Left forelimb (tissue), 1 donor: ENCODE data around the gene COPG2.
"Not testable (repeated sequence)": the region's sequence is repeated elsewhere in the genome, so short reads cannot be mapped to it uniquely, and the experiment has no call there.

Experiments used
- DNase-seq: peaks from one replicate; pipeline ENCODE4 v3.0.0-alpha.2; 2018; ENCODE audit warnings: low spot score

The COPG2 gene

GRCh38 chr7:130668258-130669084 lies at the start of gene COPG2:
TSS of gene COPG2 (minus strand) at chr7:130668748. CDS start at chr7:130668668, 80 bp downstream.
- DNase-seq, result peak; percentile 93

GRCh38 chr7:130712416-130712815 lies 43.9 kb upstream of the COPG2 start:
- DNase-seq, result no peak

- no peak for DNase-seq
Observed at GRCh38 chr7:130708766-130709165, 40.2 kb upstream of the COPG2 start.

GRCh38 chr7:130708001-130708400 lies 39.5 kb upstream of the COPG2 start:
- no peak for DNase-seq

GRCh38 chr7:130703851-130704250 lies 35.3 kb upstream of the COPG2 start:
- DNase-seq, result no peak

- DNase-seq, result no peak
Observed at GRCh38 chr7:130701650-130702049, 33.1 kb upstream of the COPG2 start.

GRCh38 chr7:130700760-130701159 lies 32.2 kb upstream of the COPG2 start:
- DNase-seq, result no peak

GRCh38 chr7:130699686-130700085 lies 31.1 kb upstream of the COPG2 start:
- no peak for DNase-seq

GRCh38 chr7:130697820-130698219 lies 29.3 kb upstream of the COPG2 start:
- DNase-seq, result no peak

- DNase-seq, result no peak
Observed at GRCh38 chr7:130695840-130696239, 27.3 kb upstream of the COPG2 start.

- not testable (repeated sequence) for DNase-seq
Observed at GRCh38 chr7:130692396-130692795, 23.8 kb upstream of the COPG2 start.

GRCh38 chr7:130689683-130690082 lies 21.1 kb upstream of the COPG2 start:
- no peak for DNase-seq

GRCh38 chr7:130683026-130683425 lies 14.5 kb upstream of the COPG2 start:
- DNase-seq, result no peak

- DNase-seq, result no peak
Observed at GRCh38 chr7:130674456-130674855, 5.9 kb upstream of the COPG2 start.

GRCh38 chr7:130673066-130673465 lies 4.5 kb upstream of the COPG2 start:
- no peak for DNase-seq

GRCh38 chr7:130672146-130672545 lies 3.6 kb upstream of the COPG2 start:
- DNase-seq, result no peak

GRCh38 chr7:130669085-130669700 lies 645 bp upstream of the COPG2 start:
- no peak for DNase-seq

- DNase-seq, result no peak
Observed at GRCh38 chr7:130667593-130668257, 823 bp downstream of the COPG2 start.

- DNase-seq, result no peak
Observed at GRCh38 chr7:130662426-130662825, 6.1 kb downstream of the COPG2 start.

- DNase-seq, result no peak
Observed at GRCh38 chr7:130655286-130655685, 13.3 kb downstream of the COPG2 start.

GRCh38 chr7:130654850-130655249 lies 13.7 kb downstream of the COPG2 start:
- DNase-seq, result no peak

- DNase-seq, result no peak
Observed at GRCh38 chr7:130650611-130651120, 17.9 kb downstream of the COPG2 start.
